LoVo (cell line): Measurements from ENCODE around the gene BET1.

ENCODE experiments used
- DNase-seq: peaks from one replicate; pipeline ENCODE4 v3.0.0-alpha.2; 2016; ENCODE audit warnings: low spot score

BET1 gene

DNA sequence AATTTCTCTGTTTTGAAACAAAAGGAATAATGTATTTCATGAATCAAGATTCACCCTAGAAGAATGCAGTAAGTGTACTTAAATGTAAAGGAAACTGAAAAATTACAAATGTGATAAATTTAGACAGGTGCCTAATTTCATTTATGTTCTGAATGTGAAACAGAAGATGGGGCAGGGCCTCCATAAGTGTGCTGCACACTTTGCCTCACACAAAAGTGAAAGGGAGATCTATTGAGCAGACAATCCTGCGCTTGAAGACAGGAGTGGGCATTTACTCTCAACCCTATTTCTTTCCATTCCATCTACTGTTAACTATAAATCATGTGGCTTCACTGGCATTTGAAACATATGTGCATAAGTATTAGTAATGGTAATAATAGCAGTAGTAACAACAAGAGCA is 46.4 kb downstream of the BET1 start:
- no peak for DNase-seq

DNA sequence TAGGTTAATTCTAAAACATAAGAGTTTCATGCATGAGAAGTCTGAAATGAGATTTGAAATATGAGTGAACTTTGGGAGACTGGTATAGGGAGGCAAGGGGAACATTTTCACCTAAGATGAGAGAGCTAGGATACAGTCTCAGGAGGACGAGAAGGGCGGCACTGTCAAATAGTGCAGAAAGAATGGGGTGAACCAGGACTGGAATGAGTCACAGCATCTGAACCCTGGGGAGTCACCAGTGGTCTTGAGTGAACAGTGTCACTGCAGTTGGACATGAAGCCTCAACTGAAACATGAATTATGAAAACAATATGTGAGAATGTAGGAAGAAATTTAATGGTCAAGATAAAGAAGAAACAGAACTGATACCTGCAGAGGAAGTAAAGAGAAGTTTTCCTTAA is 48.9 kb downstream of the BET1 start:
- DNase-seq, result no peak

DNA sequence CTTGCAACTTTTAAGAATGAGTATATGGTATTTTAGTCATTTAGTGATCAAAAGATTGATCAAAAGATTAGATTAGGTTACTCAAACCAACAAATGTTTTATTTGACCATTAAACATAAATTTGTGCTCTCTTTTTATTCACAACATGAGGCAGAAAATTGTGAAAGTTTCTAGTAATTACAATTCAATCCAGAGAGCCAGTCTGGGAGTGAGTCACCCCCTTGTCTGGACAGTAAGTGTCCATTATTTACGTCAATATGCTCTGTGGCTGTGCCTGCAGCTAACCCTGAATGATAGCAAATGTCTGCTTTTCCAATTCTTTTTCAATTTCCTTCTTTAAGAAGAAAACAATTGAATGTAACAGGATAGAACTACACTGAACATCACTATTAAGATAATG is 54.7 kb downstream of the BET1 start:
- DNase-seq, result no peak

DNA sequence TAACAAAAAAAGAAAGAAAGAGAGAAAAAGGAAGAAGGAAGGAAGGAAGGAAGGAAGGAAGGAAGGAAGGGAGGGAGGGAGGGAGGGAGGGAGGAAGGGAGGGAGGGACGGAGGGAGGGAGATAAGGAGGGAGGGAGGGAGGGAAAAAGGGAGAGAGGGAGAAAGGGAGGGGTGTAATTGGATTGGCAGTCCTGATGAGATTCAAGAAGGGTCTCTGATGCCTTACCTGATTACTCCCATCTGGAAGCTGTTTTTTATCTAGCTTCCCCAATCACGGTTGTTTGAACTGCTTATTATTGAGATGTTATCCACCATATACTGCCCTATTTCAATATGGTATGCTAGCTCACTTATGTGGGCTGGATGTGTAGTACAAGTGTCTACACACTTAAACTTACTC is 55.3 kb downstream of the BET1 start:
- DNase-seq, result no peak

DNA sequence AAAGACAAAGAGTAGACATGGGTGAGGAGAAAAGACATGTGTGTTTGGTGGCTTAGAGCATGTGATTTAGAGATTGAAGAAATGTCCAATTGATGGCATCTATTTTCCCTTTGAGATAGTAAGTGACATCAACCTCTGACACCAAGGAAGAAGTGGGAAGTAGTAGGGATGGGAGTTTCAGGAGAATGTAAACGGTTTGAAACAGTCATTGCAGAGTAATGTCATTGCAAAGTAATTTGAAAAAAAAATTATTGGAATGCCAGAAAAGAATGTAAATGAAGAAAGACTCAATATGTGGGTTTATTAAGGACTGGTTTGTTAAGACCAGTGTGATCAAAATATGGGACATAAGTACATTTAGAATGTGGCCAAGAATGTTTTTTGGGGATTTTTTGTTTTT is 56.0 kb downstream of the BET1 start:
- no peak for DNase-seq

DNA sequence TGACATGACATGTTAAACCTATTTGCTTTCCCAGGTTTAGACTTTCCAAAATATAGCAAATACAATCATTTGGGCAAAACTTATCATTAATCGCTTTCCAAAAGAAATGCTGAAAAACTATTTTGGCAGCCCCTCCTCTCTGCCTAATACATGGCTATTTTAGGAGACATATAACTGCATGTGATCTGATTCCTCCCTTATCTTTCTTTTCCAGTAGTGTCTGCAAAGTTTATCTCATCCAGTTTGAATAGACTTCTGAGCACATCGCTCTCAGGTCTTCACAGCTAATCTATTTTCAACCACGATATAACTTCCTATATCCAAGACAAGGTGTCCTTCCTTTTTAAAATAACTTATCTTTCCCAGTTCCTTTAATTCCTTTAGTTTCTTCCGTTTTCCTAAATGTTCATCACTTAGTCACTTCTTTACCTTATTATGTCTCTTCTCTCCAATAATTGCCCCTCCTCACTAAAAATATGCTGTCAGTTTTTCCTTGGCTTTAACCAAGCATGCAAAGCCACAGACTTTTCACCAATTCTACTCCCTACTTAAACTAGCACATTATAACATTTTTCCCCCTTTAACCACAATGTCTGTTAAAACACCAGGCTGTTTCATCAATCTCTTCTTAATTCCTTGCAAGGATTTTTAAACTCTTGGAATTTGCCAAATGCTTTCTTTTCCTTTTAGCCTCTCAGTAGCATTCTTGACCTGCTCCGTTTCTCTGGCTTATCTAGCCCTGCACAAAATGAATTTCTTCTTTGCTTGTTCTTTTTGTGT is 58.2 kb downstream of the BET1 start:
- no peak for DNase-seq

DNA sequence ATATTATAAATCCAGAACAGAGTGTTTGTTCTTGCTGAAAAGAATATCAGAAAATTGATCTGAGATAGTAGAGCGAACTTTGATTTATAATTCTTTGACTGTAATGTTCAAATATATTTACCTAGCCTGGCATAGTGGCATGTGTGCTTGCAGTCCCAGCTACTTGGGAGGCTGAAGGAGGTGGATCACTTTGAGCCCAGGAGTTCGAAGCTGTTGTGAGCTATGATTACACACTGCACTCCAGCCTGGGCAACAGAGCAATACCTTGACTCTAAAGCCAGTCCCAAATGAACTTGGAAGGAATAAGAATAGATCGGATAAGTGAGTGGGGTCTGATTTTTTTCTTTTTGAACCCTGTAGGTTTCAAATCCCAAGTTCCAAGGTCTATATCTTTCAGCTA is 59.1 kb downstream of the BET1 start:
- no peak for DNase-seq

DNA sequence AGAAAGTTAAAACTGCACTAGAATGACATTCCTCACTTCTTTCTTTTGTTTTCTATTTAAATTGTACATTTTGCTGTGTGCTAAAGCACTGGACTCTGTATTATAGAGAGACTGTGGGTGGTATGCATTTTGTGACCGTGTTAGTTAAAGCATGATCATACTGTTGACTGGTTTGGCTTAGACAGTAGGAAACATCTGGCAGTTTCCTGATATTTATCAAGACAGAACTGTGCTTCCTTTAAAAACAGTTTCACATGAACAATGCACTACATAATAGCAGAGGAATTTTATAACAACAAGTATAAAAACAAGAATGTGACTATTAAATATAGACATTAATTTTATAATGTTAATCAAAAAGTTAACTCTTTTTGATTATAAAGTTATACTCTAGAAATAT is 59.5 kb downstream of the BET1 start:
- DNase-seq, result no peak

DNA sequence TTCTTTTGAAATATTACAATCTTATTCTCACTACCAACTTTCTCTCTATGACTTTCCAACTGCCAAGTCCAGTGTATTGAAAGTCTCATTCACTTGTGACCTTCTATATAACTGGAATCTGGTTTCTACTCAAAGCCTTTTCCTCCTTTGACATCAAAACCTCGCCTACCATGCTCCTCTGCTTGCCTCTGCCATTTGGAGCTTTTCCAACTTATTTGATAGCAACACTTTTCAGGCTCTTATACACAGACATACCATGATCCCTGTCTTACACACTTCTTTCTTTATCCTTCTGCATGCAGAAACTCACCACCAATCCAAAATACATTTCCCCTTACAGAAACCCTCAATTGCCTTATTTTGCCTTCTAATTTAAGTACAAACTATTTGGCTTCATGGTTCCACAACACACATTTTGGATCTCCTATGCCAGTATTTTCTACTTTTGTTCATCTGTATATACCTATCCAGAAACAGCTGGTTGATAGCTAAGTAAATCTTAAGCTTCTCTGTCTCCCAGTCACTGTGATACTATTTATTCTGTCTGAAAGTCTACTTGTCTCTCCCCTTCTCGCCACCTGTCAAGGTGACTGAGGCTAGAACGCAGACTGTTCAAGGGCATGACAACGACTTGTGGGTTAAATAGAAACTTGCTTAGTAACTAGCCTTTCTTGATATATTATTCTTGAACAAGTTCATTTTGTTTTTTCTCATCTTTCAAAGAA is 60.2 kb downstream of the BET1 start:
- DNase-seq, result no peak
